Stimulated activated CD8-positive, alpha-beta memory T cell treated with anti-CD3 and anti-CD28 coated beads, Interleukin-7, amount 100 ng/mL, for 4 hours (primary cell): ENCODE data around the gene HES5.

ENCODE experiments used
- DNase-seq, 2 donors: peaks; one replicate each; pipeline ENCODE4 v3.0.0-alpha.2; 2020; ENCODE audit warnings: low read depth in 2 of 2

The HES5 gene

DNA sequence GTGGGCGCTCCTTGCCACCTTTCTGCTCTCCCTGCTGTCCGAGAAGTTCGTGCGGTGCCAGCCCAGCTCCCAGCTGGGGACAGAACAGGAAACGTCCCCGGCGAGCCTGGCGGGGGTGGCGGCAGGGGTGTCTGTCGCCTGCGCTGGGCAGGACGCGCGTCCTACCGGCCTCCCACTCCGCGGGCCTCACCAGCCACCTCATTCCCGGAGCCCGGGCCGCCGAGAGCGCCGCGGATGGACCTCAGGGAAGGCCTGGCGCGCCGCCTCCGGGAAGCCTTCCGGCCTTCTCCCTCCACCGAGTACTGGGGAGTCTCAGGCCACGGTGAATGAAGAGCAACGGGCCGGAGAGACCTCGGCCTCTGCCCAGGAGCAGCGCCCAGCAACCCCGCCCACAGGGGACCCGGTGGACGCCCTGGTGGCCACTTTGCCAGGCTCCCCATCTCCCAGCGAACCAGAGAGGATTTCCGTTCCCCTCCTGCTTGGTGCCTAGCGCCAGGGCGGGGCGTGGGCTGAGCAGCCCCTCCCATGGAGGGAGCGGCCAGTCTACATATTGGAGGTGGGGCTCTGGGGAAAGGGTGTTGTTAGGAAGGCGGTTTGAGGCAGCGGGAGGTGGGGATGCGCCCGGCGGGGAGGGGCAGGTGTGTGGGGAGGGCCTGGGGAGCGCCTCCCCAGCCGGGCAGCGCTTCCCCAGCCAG, 16.6 kb upstream of the HES5 start:
- peak; percentile 70 to 72 for DNase-seq

- peak; percentile 78 to 89 for DNase-seq
These were observed 15.9 kb upstream of the HES5 start for GRCh38 chr1:2545754-2546514.

GRCh38 chr1:2544875-2545640, 15.0 kb upstream of the HES5 start:
- DNase-seq: no peak

- DNase-seq: no peak
These were observed 14.2 kb upstream of the HES5 start for GRCh38 chr1:2544093-2544874.

DNA sequence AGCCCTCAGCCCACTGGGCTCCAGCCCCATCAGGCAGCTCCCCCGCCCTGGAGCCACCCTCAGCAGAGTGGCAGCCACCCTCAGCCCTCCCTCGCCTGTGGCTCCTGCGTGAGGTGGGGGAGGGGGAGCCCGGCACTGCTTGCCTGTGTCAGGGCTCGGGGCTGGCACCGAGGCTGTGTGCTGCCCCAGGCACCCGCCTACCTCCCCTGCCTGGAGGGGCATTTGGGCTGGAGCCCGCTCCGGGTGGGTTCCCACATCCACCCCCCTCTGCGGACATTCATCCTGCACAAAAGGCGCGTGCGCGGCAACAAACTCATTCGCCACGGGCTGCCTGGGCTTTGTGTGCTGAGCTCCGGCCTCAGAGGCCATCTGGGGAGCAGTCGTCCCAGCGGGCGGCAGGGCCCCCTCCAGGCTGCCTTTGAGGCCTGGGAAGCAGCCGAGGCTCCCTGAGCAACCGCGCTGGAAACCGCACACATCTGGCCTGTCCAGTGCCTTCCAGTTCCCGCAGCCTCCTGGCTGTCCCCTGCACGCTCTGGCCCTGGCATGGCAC, 13.6 kb upstream of the HES5 start:
- DNase-seq: no peak

DNA sequence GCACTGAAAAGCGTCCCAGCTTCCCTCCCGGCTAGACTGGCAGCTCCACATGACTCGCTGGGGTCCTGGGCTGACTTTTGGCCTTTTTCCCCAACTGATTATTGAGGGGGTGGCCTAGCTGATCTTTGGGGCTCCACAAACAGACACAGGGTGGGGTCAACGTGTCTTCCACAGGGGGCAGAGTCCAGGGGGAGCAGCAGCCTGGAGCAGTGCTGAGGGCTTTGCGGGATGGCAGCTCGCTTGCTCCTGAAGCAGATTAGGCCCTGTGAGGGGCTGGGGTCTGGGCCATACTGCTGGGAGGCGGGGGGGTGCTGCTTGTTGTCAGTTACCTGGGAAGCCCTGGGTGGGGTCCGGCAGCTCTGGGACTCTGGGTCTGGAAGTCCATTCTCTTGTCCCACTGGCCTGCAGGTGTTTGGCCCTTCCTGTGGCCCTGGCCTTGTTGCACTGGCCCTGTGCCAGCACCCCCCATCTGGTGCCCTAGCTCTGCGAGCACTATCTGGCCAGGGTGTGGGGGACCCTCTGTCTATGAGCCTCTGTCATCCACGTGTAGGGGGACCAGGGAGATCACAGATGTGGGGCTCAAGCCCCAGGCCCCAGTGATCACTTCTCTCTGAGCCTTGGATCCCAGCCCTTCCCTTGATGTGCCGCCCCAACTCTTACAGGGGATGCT, 12.3 kb upstream of the HES5 start:
- DNase-seq: no peak

DNA sequence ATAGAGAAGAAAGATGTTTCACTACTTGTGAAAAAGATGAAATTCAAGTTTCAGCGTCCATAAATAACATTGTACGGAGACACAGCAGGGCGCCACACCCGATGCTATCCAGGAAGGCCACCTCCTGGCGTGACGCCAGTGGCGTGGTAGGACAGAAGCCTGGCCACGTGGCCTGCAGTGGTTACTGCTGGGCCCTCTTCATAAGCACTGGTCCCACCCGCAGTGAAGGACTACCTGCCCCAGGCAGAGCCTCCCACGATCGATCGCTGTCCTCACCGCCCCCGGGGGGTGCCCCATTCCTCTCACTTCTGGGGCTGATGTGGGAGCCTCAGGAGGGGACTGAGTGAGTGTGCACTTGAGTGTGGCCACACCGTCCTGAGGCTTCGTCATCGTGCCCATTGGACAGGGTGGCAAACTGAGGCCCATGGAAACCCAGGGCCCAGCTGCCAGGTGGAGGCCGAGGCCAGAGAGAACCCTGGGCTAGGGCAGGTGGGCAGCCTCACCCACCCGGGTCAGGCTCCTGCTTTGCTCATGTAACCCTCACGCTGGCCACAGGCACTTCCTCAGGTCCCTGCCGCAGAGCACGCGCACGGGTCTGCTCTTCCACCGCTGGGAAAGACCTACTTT, 11.7 kb upstream of the HES5 start:
- DNase-seq: no peak

- DNase-seq: no peak
These were observed 10.9 kb upstream of the HES5 start for GRCh38 chr1:2540816-2541492.

- no peak for DNase-seq
These were observed 9.3 kb upstream of the HES5 start for GRCh38 chr1:2539312-2539907.

- no peak for DNase-seq
These were observed 8.8 kb upstream of the HES5 start for GRCh38 chr1:2538872-2539271.

- DNase-seq: no peak
These were observed 8.3 kb upstream of the HES5 start for GRCh38 chr1:2538376-2538775.

DNA sequence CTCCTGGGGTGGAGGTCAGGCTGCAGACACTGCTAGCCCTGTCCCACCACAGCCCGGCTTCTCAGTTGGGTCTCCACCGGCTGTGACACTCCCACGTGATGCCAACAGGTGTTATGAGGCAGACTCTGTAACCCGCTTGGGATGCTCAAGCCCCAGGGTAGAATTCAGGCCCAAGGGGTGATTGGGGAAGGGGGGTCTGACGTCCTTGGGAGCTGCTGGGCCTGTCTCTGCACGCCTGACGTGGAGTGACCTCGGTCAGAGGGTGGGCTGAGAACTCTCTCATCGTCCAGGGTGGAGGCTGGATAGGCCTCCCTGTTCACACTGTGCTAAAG, 7.7 kb upstream of the HES5 start:
- DNase-seq: no peak

GRCh38 chr1:2535981-2536380, 5.9 kb upstream of the HES5 start:
- no peak for DNase-seq

GRCh38 chr1:2535455-2535854, 5.4 kb upstream of the HES5 start:
- no peak for DNase-seq

DNA sequence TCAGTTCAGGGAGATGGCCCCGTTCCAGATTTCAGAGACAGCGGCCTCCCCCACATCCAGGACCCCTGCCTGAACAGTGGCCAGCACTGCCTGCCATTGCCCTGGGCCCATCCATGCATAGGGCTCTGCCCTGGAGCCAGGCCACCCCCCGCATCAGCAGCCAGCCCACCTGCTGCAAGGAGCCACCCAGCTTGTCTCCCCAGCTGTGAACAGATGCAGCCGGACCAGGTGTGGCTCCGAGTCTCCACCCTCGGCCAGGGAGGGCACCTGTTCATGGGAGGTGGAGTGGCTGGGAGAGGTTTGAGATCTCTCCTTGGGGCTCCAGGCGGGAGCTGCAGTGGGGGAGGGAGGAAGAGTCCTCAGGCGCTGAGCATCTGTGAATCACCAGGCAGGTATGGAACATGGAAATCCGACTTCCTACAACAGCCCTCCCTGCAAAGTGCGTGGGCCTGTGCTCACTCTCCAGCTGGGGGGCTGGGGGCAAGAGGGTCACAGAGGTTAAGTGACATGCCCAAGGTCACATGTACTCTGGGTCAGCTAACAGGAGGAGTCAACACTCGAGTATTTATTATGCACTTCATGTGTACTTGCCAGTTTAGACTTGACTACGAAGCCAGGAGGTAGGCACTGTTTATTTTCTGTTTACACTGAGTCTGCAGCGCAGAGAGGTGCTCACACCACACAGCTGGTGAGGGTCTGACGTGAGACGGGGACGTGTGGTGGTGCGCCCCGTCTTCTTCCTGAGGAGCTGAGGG, 4.8 kb upstream of the HES5 start:
- no peak for DNase-seq

GRCh38 chr1:2534315-2534686, 4.2 kb upstream of the HES5 start:
- no peak for DNase-seq

GRCh38 chr1:2533365-2533764, 3.3 kb upstream of the HES5 start:
- DNase-seq: no peak

- DNase-seq: no peak
These were observed 2.6 kb upstream of the HES5 start for GRCh38 chr1:2532485-2533160.
